GM18951 (cell line): ENCODE results near the gene GPC6.

Experiments used
- POLR2A ChIP-seq: IDR thresholded peaks from 4 replicates; pipeline ENCODE4 v1.6.1; 2011; ENCODE audit warnings: mild to moderate bottlenecking; ENCODE audit not compliant: insufficient read length, insufficient read depth; ENCODE audit errors: extremely low read depth
- in situ Hi-C: fragments of 300-500 bp; cut with MboI; formaldehyde crosslinking; loops from one replicate; pipeline ENCODE4 v1.12.0; 2022; ENCODE audit warnings: low sequenced_read_pairs, mixed read lengths, inconsistent platforms; ENCODE audit not compliant: unreplicated experiment

The GPC6 gene

GRCh38 chr13:93727211-93728141, 500.9 kb downstream of the GPC6 start:
- in situ Hi-C loops, result no loop called here
- no peak for TF ChIP-seq POLR2A

- no peak for TF ChIP-seq POLR2A
These were observed 502.8 kb downstream of the GPC6 start for GRCh38 chr13:93729383-93729782.

DNA sequence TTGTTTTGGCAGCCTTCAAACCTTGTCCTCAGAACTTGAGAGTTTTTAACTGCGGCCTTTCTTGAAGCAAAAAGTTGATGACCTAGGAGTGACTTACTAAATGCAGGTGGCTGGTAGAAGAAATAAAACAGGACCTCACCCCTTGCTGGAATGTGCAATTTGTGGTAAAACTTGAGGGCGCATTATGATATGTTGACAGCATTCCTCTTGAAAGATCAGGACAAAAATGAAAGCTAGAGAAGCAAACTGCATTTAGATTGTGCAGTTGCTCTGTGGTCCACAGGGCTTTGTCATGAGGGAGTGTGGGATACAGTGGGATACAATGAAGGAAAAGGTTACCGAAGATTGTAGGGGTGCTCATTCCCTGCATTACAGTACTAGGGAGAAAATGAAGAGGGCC, 504.2 kb downstream of the GPC6 start:
- in situ Hi-C loops, result no loop called here
- no peak for TF ChIP-seq POLR2A

More at GRCh38 chr13:93729383-93729782, 502.8 kb downstream of the GPC6 start:
- in situ Hi-C loops, result no loop called here

GRCh38 chr13:93732186-93732585, 505.6 kb downstream of the GPC6 start:
- TF ChIP-seq POLR2A, result no peak
- in situ Hi-C loops, result no loop called here

- no peak for TF ChIP-seq POLR2A
- in situ Hi-C loops, result no loop called here
These were observed 509.5 kb downstream of the GPC6 start for GRCh38 chr13:93736081-93736480.

DNA sequence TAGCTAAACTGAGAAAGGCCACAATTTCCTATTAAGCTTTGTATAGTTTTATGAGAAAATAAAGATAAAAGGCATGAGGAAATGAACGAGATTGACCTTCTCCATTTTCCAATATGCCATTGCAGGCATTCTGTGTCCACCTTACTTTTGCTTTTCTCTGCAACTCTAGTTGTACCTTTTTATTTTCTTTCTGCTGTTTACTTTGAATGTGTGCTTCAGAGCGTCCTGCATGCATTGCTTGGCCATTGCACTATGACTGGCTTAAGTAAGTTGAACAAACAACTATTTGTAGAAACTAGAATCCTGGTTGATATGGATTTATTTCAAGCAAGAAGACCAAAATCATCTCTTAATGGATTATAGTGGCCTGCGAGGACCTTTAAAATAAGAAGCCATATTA, 510.3 kb downstream of the GPC6 start:
- TF ChIP-seq POLR2A, result no peak
- in situ Hi-C loops, result no loop called here

- in situ Hi-C loops, result no loop called here
- no peak for TF ChIP-seq POLR2A
These were observed 513.7 kb downstream of the GPC6 start for GRCh38 chr13:93740334-93740733.

DNA sequence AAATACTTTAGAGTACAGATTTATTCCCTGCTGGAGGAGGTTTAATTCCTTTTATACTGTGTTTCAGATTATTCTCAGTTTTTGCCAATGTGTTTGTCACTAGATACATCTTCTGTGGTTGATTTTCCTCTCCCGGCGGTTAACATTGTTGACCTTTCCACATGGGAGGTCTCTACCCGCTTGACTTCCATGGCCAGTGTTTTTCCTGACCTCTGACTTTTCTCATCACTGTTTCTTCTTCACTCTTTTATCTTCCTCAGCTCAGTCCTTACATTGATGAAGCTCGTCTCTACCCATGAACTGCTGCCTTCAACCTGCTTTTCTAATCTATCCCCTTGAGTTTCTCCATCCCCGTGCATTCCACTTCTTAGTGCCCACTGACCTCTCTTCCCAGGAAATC, 517.4 kb downstream of the GPC6 start:
- in situ Hi-C loops, result no loop called here
- TF ChIP-seq POLR2A, result no peak

DNA sequence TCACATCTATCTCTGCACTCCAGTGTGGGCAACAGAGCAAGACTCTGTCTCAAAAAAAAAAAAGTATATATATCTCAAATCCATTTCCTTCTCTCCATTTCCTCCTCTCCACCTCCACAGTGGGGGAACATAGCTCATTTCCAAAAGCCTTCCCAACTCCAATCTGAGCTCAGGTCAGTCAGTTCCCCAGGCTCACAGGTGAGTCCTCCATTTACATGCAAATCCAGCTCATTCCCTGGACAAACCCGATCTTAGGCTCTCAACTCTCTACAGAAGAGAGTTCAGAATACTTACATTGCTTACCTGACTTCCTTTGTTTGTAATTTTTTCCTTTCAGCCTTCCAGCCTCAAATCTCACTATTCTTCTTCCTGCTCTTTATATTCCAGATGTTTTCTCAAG, 518.3 kb downstream of the GPC6 start:
- no peak for TF ChIP-seq POLR2A
- in situ Hi-C loops, result no loop called here

DNA sequence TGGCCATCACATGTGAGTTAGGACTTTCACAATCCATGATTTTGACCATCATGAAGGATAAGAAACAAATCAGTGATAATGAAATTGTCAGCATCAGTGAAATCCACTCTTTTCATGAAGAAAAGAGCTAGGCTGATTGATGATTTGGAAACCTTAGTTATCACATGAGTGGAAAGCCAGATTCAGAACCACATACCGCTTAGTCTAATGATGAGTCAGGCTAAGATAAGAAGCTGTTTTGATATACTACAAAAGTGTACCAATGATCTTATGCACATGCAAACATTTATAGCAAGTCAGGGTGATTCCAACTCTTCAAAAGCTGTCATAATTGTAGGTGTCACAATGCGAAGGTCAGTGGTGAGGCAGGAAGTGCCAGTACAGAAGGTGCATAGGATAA, 519.3 kb downstream of the GPC6 start:
- no peak for TF ChIP-seq POLR2A
- in situ Hi-C loops, result no loop called here

DNA sequence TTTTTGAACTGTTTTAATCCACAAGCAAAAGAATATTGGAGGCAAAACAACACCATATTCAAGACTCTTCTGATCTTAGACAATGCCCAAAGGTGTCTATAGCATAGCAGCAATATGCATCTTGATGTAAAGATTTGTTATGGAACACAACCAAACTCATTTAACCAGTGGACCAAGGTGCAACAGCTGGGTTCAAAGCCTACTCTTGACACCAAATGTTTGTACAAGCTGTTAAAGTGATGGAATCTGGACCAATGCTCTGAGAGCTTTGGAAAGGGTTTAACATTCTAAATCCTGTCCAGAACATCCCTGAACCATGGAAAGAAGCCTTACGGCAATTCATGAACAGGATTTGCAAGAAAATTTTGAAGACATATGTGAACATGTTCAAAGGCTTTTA, 520.0 kb downstream of the GPC6 start:
- no peak for TF ChIP-seq POLR2A
- in situ Hi-C loops, result no loop called here

DNA sequence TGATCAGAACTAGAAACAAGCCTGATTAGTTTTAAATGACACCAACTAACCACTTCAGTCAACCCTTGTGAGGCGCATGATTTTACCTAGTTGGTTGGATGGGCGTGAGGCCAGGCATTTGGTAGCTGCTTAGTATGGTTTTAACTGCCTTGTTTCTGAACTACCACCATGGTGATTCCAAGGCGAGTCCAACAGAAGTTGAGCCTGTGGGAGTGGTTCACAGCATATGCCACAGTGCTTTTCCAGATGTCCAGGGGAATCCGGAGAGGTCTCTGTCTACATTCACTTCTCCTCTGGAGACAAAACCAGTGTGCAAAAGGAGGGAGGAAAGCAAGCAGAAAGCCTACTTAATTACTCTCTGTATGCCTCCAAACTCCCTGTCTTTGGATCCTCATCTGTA, 524.1 kb downstream of the GPC6 start:
- in situ Hi-C loops, result no loop called here
- TF ChIP-seq POLR2A, result no peak

GRCh38 chr13:93751117-93751516, 524.5 kb downstream of the GPC6 start:
- in situ Hi-C loops, result no loop called here
- no peak for TF ChIP-seq POLR2A

DNA sequence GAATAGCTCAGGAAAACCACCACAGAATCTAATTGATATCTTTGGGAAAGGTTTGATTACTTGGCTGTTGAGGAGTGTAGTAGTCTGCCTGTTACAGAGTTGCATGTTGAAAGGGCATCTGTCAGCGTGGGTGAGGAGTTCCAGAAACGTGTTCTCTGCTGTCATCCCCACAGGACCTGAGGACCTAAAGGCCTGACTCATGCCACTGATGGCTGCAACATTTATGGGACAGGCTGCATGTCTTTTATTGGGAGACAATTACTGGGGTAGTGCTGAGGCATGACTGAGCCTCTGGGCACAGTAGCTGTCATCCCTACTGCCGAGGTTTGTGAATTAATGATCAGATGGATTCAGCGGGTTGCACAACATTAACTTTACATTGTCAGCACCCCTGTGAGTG, 525.9 kb downstream of the GPC6 start:
- no peak for TF ChIP-seq POLR2A
- in situ Hi-C loops, result no loop called here

GRCh38 chr13:93753639-93754038, 527.0 kb downstream of the GPC6 start:
- in situ Hi-C loops, result no loop called here
- no peak for TF ChIP-seq POLR2A

DNA sequence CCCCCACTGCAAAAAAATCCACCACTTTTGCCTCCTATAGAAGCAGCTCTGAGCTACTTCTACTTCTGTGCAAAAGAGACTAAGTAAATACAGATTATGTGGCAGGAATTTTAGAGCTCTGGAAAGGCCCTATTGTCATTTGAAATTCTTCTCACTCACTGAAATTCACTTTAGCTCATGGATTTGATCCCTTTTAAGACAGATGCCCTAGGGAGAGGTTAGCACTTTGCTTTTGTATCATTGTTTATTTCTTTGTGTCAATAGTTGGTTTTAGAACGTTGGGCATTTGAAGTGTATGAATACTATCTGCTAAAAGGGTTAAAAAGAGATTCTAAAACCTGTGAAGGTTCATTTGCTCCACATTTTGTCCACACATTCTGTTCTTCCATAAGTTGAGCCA, 528.7 kb downstream of the GPC6 start:
- in situ Hi-C loops, result no loop called here
- TF ChIP-seq POLR2A, result no peak
